Neural progenitor cell (in vitro differentiated cells): ENCODE results near the gene DDX21.

Experiments used
- EZH2 ChIP-seq: fragments of 200-600 bp; sonication (generic); IDR thresholded peaks from 2 replicates; pipeline ENCODE4 v1.6.1; 2017; ENCODE audit warnings: antibody characterized with exemption, mild to moderate bottlenecking, moderate library complexity
- TF ChIP-seq, protein P1 (sequence below): fragments of 200-600 bp; sonication (generic); IDR thresholded peaks from 2 replicates; pipeline ENCODE4 v1.5.1; 2017; ENCODE audit warnings: antibody characterized with exemption, mild to moderate bottlenecking

DNA sequence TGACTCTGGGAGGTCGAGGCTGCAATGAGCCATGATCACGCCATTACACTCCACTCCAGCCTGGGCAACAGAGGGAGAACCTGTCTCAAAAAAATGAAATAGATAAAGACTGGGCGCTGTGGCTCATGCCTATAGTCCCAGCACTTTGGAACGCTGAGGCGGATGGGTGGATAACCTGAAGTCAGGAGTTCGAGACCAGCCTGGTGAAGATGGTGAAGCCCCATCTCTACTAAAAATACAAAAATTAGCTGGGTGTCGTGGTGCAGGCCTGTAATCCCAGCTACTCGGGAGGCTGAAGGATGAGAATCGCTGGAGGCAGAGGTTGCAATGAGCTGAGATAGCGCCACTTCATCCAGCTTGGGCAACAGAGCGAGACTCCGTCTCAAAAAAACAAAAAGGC, 1.1 kb upstream of the DDX21 start:
- TF ChIP-seq, protein P1, sequence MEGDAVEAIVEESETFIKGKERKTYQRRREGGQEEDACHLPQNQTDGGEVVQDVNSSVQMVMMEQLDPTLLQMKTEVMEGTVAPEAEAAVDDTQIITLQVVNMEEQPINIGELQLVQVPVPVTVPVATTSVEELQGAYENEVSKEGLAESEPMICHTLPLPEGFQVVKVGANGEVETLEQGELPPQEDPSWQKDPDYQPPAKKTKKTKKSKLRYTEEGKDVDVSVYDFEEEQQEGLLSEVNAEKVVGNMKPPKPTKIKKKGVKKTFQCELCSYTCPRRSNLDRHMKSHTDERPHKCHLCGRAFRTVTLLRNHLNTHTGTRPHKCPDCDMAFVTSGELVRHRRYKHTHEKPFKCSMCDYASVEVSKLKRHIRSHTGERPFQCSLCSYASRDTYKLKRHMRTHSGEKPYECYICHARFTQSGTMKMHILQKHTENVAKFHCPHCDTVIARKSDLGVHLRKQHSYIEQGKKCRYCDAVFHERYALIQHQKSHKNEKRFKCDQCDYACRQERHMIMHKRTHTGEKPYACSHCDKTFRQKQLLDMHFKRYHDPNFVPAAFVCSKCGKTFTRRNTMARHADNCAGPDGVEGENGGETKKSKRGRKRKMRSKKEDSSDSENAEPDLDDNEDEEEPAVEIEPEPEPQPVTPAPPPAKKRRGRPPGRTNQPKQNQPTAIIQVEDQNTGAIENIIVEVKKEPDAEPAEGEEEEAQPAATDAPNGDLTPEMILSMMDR = no peak
- no peak for TF ChIP-seq EZH2
